ENCODE measurements around the gene SP4.

Gene SP4

DNA sequence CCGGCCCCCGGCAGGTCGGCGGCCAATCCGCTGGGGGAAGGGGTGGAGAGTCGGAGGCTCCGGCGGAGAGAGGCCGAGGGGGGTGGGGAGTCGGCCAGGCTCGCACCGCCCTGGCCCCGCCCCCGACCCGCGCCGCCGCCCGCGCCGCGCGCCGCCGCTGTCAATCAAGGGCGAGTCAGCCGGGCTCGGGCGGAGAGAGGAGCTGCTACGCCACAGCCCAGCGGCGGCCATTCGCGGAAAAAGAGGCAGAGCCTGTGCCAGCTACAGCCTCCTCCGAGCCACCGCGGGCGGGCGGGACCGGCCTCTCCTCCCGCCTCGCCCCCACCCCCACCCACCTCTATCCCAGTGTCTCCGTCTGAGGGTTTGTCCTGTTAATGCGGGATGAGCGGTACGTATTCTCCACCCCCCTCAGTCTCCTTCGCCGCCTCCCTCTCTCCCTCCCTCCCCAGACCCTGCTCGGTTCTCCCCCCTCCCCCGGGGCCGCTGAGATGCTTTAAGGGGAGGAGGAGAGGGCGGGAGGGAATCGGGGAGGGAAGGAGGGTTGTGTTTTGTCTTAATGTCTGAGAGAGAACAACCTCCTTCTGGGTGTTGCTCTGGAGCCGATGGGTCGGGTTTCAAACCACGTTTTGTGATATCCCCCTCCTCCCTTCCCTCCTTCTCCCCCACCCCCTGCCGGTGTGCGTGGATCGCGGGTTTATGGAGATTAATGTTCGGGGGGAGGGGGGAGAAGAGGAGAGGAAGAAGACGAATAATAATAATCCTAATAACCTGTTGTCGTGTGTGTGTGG, at the start of gene SP4:
TSS of gene SP4 (plus strand) at position 213 of the 788 bp plus-strand sequence. CDS start at position 382, 169 bp downstream.
- no peak for TF ChIP-seq ZNF274 (IDR thresholded peaks at IDR 0.05; ENCODE audit: low read depth, low read length)
- peak within 1 kb of the TSS; percentile 87 for H3K4me3 ChIP-seq (ENCODE audit: low read length)

DNA sequence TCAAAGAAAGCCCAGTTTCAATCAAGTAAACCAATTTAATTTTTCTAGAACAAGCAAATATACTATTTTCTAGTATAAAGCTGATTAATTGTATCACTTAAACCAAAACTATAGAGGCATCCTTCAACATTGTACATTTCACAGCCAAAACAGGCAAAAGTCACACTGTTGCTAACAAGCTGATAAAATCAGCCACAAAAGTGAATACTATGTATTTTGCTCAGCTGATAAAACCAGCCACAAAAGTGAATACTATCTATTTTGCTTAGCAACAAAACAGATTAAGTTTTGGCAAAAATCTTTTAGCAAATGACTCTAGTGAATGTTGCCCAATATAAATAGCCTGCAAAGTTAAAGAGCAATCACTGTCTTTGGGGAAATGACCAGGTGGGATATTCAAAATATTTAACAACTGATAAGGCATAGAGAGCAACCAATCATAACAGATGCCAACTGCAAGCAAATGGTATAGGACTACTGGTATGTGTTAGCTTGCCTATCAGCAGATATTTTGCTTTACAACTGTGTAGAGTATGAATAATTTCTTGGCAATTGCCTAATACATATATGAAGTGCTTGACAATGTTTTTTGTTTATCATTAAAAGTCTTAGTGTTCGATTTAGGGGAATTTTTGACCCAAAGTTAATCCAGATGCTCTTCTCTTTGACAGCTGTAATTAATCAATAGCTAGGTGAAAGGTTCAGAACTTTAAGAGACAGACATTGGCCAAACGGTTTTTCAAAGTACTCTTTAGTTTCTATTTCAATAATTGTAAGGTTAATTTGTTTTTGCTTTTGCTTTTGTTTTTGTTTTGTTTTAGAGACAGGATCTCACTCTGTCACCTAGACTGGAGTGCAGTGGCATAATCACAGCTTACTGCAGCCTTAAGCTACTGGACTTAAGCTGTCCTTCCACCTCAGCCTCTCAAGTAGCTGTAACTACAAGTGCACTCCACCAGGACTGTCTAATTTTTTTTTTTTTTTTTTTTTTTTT, 44.4 kb upstream of the SP4 start:
- no peak overlapping the region for H3K4me3 ChIP-seq (ENCODE audit: low read length)
- TF ChIP-seq ZNF274 (IDR thresholded peaks at IDR 0.05; ENCODE audit: low read depth, low read length), result no peak

DNA sequence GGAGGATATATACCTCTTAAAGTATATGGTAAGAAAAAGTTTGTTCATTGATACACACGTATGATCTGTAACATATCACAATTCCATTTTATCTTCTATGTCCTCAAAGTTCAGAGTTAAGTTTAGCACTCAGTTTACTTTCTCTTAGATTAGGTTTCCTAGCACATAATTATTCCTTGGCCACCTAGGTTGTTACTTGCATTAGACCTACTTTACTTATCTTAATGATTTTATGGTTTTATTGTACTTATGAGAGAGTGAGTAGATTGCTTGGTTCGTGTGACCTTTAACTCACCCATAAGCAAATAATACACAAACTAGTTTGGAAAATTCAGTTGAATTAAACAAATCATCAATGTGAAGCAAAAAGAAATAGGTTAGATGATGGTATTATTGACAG, 33.9 kb upstream of the SP4 start:
- no peak for TF ChIP-seq ZNF274 (IDR thresholded peaks at IDR 0.05; ENCODE audit: low read depth, low read length)
- no peak overlapping the region for H3K4me3 ChIP-seq (ENCODE audit: low read length)

DNA sequence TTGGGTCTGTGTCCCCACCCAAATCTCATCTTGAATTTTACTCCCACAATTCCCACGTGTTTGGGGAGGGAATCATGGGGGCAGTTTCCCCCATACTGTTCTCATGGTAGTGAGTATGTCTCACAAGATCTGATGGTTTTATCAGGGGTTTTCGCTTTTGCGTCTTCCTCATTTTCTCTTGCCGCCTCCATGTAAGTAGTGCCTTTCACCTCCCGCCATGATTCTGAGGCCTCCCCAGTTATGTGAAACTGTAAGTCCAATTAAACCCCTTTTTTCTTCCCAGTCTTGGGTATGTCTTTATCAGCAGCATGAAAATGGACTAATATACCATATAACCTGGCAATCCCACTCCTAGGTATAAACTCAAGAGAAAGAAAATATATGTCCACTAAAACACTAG, 25.9 kb upstream of the SP4 start:
- no peak overlapping the region for H3K4me3 ChIP-seq (ENCODE audit: low read length)
- no peak for TF ChIP-seq ZNF274 (IDR thresholded peaks at IDR 0.05; ENCODE audit: low read depth, low read length)

DNA sequence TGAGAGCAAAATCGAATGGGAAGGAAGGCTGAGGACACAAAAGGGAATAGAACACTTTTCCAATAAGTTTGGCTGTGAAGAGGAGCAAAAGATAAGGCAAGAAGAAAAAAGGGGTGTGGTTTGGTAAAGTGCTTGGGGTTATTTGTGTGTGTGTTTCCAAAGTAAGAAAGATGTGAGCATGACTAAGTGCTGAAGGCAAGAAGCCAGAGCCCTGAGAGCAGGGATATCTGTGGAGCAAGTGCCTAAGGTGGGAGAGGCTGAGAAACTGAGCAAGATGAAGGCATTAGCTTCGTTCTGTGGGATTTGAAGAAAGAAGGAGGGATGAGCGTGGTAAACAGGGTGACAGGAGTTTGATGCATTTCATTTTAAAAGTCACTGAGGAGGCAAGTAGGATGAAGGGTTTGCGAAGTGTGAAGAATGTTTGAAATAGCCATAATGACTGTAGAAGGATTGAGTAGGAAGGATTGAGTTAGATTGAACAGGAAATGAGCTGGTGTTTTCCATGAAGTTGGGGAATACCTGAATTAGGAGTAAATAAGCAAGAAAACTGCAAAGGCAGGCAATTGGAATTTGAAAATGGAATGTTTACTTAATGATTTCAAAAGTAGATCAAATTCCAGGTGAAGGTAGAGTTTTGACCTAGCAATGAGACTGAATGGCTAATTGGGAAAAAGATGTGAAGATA, 19.9 kb upstream of the SP4 start:
- TF ChIP-seq ZNF274 (IDR thresholded peaks at IDR 0.05; ENCODE audit: low read depth, low read length), result no peak
- H3K4me3 ChIP-seq (ENCODE audit: low read length), result no peak overlapping the region

DNA sequence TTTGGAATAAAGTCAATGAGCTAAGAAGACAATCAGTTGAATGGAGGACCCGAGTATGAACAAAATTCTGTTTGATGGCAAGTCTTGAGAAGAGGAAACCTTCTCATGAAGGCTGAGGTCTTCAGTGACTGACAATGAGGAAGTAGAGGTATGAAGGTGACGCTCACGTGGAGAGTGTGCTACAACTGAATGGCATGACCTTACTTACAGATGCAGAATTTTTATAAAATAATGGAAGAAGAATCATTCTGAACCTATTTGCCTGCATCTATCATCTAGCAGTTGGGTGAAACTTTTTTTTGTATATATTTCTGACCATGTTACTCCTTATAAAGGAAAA, 19.4 kb upstream of the SP4 start:
- no peak overlapping the region for H3K4me3 ChIP-seq (ENCODE audit: low read length)
- no peak for TF ChIP-seq ZNF274 (IDR thresholded peaks at IDR 0.05; ENCODE audit: low read depth, low read length)

DNA sequence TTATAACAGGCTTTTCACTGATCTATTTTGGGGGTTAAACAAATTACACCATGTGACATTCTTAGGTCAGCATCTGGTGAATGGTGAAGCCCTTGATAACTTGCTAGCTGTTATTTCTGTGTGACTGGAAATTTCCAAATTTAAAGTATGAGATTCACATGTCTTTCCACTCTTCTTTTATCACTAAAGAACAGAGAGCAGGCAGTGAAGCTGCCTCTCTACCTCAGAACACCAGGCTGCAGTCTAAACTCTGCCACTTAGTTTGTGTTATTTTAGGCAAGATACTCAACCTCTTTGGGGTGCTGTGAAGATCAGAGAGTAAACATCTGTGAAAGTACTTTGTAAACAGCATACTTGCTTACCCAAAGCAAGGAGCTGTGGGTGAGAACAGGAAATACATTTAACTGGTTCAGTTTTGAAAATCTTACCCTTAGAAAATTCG, 15.5 kb upstream of the SP4 start:
- H3K4me3 ChIP-seq (ENCODE audit: low read length), result no peak overlapping the region
- no peak for TF ChIP-seq ZNF274 (IDR thresholded peaks at IDR 0.05; ENCODE audit: low read depth, low read length)

DNA sequence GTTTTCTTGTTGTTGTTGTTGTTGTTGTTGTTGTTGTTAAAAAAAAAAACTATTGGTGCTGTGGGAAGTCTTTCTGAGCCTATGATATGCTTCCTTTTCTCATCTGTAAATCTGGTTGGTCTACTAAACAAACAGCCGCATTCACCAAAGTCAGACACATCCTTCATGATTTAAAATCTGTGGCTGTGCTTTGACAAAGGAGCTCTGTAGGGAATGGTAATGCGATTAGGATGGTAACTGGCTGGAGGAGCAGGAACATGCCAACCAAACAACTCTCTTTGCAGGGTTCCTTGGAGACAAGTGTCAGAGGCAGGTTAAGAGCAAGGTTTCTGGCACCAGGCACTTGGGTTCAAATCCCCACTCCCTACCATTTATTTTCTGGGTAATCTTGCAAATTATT, 14.9 kb upstream of the SP4 start:
- no peak overlapping the region for H3K4me3 ChIP-seq (ENCODE audit: low read length)
- TF ChIP-seq ZNF274 (IDR thresholded peaks at IDR 0.05; ENCODE audit: low read depth, low read length), result no peak

DNA sequence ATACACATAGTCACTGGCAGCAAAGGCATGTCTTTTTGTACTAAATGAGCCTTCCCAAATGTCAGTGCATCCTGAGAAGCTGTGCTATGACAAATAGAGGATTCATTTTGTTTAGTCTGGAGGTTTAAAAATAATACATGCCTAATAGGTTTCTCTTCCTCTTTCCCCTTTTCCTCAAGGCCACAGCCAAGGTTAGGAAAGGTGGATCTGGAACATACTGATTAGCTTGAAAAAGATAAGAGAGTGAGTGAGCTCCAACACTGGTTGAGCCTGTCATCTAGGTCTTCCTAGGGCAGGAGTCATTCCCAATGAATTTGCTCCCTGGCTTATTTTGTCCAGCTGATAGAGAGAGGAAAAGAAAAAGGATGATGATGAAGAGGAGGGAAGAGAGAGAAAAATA, 14.4 kb upstream of the SP4 start:
- TF ChIP-seq ZNF274 (IDR thresholded peaks at IDR 0.05; ENCODE audit: low read depth, low read length), result no peak
- no peak overlapping the region for H3K4me3 ChIP-seq (ENCODE audit: low read length)

DNA sequence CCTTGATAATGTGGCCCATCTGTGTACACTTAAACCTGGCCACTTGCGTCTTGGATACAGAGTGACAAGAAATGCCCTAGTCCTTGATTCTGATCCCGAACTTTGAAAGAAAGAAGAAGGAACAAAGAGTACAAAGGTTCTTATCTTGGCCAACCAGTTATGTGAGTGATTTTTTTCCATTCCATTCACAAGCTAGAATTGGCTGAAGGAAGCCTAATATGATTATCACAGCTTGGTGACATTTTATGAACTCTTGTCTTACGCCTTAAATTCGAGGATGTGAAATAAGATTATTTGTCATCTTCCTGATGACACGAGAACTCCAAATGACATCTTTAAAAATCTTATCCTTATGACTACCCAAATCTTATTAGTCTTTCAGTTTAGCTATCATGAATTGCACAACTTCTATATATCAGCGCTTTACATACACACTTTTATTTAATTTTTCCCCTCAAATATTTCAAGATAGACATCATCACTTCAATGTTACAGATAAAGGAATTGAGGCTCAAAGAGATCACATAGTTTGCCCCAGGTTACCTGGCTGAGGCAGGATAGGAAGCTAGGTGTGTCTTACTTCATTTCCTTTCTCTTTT, 13.0 kb upstream of the SP4 start:
- TF ChIP-seq ZNF274 (IDR thresholded peaks at IDR 0.05; ENCODE audit: low read depth, low read length), result no peak
- H3K4me3 ChIP-seq (ENCODE audit: low read length), result no peak overlapping the region

DNA sequence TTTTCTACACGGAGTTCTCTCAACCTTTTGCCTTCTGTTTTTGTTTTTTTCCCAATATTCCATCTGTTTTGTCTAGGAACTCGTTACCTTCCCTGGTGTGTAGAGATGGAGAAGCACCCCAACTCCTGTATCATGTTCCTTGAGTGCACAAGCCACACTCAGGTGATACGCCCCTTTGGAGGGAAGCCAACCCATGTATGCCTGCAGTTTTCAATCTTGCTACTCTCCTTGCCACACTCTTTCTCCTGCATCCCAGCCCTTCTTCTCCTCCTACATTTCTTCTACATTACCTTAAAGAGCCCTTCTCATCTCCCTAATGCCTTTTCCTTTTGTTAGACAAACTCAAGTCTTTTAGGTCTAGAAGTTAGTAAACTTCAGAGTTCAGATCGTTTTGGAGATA, 10.2 kb upstream of the SP4 start:
- H3K4me3 ChIP-seq (ENCODE audit: low read length), result no peak overlapping the region
- no peak for TF ChIP-seq ZNF274 (IDR thresholded peaks at IDR 0.05; ENCODE audit: low read depth, low read length)

DNA sequence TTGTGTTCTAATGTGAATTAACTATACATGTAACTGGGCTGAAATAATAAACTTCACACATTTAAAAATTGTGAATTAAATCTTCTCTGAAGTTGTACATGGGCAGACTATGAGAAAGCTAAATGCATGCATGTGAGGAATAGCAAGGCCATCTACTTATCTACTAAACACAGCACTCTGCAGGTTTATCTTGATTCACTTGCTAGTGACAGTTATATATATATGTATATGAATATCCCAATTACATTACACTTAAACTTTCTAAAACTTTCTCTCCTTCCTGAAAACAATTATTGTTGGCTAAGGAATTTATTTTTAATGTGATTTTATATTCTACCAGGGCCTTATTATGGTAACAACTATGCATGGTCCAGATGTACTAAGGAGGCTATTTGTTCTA, 5.1 kb upstream of the SP4 start:
- TF ChIP-seq ZNF274 (IDR thresholded peaks at IDR 0.05; ENCODE audit: low read depth, low read length), result no peak
- no peak overlapping the region for H3K4me3 ChIP-seq (ENCODE audit: low read length)

DNA sequence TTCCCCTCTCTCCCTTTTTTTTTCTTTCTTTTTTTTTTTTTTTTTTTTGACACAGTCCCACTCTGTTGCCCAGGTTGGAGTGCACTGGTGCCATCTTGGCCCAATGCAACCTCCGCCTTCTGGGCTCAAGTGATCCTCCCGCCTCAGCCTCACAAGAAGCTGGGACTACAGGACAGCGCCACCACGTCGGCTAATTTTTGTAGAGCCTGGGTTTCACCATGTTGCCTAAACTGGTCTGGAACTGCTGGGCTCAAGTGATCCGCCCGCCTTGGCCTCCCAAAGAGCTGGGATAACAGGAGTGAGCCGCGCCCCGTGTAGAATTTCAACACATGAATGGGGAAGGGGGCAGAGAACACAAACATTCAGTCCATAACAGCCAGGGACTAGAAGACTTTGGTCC, 2.6 kb upstream of the SP4 start:
- H3K4me3 ChIP-seq (ENCODE audit: low read length), result no peak overlapping the region
- TF ChIP-seq ZNF274 (IDR thresholded peaks at IDR 0.05; ENCODE audit: low read depth, low read length), result no peak
